Esophagus squamous epithelium (tissue), 4 donors: ENCODE measurements around the gene MECP2.

ENCODE experiments used
- POLR2A ChIP-seq, 4 donors: fragments of 450-650 bp; IDR thresholded peaks; one replicate each; pipeline ENCODE4 v1.6.1; 2017; ENCODE audit warnings: antibody characterized with exemption in 4 of 4, mild to moderate bottlenecking in 4 of 4, moderate library complexity in 3 of 4
- TF ChIP-seq, protein P1 (sequence below), 6 experiments: fragments of 450-650 bp in 4 of 6; fragments of 200-600 bp in 2 of 6; sonication (generic) in 2 of 6; IDR thresholded peaks; one replicate each; pipeline ENCODE4 v1.5.1; 2016 to 2019; ENCODE audit warnings: antibody characterized with exemption in 6 of 6, mild to moderate bottlenecking in 4 of 6, moderate library complexity in 4 of 6

DNA sequence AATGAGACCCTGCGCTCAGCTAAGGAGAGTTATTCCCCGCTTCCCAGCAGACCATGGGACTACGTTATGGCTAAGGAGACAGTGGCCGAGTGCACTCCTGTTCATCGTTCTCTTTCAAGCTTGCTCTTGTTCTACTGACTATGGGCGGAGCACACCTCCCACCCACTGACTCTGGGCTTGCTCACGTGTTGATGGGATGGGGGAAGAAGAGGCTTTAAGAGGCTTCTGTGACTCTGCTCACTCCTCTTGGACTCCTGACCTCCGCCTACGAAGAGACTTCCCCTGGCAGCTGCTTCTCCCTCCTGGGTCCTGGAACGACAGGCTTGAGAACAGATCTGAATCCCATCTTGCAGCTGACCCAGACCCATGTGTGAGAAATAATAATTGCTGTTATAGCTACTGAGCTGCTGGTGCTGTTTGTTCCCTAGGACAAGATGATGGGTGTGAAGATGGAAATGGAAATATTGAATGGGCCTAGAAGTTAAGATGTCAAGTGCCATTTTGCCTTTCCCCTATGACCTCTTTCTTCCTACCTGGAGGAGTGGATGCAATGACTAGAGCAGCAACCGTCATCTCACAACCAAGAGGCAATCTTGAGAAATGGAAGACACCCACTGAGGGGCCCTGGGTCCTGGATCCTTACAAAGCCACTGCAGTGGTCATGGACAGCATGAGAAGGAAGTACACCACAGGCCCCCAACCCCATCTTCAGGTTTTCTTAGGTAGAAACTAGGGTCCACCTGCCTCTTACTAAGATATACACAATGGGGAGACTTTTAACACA is 39.1 kb downstream of the MECP2 start:
- TF ChIP-seq, protein P1, sequence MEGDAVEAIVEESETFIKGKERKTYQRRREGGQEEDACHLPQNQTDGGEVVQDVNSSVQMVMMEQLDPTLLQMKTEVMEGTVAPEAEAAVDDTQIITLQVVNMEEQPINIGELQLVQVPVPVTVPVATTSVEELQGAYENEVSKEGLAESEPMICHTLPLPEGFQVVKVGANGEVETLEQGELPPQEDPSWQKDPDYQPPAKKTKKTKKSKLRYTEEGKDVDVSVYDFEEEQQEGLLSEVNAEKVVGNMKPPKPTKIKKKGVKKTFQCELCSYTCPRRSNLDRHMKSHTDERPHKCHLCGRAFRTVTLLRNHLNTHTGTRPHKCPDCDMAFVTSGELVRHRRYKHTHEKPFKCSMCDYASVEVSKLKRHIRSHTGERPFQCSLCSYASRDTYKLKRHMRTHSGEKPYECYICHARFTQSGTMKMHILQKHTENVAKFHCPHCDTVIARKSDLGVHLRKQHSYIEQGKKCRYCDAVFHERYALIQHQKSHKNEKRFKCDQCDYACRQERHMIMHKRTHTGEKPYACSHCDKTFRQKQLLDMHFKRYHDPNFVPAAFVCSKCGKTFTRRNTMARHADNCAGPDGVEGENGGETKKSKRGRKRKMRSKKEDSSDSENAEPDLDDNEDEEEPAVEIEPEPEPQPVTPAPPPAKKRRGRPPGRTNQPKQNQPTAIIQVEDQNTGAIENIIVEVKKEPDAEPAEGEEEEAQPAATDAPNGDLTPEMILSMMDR (IDR thresholded peaks at IDR 0.05), result no peak
- no peak for TF ChIP-seq POLR2A (IDR thresholded peaks at IDR 0.05)
